T-helper 2 cell (primary cell): ENCODE measurements around the gene HOXD1.
A peak's percentile ranks its signal among the peaks of the same experiment; 100 is the strongest.

Experiments
- DNase-seq, 5 experiments: peaks; one replicate each; pipeline versions ENCODE4 v3.0.0 to v3.0.0-alpha.2; 2012 to 2022
- total RNA-seq, 2 donors: gene quantifications; one replicate each; lab custom pipeline; 2026; lab: John Stamatoyannopoulos, UW

HOXD1 gene
- total RNA-seq, result 0 reads per million in 2 donors

DNA sequence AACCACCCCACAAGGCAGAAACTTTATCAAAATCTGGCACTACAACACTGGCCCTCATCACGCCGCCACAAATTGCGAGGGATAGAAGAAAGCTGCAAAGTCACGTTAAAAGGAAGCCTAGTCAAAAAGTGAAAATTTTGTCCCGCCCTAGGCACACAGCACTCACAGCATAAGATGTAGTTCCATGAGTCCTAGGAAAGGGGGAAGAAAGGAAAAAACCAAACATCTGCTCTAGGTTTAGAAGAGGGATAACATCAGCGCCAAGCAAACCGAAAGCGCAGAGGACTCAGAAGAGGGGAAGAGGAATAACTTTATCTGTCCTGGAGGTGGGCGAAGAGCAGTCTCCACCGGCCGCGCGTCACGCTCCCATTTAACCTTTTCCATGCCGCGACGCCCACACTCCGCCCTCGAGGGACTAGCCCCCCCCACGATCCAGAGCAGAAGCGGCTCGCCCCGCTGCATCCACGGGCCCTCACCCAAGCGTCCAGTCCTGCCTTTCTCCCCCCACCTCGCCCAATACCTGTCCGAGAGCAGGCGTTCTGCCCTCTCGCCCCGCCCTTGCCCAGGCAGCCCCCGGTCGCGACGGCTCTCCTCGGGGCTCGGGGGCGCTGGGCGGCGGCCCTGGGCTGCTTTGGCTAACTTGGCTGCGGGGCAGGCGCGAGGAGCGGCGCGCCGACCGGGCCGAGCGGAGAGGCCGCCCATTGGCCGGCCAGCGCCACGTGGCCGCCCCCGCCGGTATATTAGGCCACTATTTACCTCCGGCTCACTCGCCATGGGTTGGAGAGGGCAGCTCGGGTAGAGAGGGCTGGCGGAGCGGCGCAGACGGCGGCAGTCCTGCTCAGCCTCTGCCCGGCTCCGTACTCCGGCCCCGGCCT lies at the start of gene HOXD1:
HOXD1 (plus strand) TSS at position 770 of the 875 bp plus-strand sequence. CDS start 134 bp downstream, outside the sequence.
- no peak for DNase-seq

- no peak for DNase-seq
Measured at GRCh38 chr2:176138923-176139660, 49.4 kb upstream of the HOXD1 start.

GRCh38 chr2:176139661-176140512 lies 48.6 kb upstream of the HOXD1 start:
- DNase-seq, result no peak

DNA sequence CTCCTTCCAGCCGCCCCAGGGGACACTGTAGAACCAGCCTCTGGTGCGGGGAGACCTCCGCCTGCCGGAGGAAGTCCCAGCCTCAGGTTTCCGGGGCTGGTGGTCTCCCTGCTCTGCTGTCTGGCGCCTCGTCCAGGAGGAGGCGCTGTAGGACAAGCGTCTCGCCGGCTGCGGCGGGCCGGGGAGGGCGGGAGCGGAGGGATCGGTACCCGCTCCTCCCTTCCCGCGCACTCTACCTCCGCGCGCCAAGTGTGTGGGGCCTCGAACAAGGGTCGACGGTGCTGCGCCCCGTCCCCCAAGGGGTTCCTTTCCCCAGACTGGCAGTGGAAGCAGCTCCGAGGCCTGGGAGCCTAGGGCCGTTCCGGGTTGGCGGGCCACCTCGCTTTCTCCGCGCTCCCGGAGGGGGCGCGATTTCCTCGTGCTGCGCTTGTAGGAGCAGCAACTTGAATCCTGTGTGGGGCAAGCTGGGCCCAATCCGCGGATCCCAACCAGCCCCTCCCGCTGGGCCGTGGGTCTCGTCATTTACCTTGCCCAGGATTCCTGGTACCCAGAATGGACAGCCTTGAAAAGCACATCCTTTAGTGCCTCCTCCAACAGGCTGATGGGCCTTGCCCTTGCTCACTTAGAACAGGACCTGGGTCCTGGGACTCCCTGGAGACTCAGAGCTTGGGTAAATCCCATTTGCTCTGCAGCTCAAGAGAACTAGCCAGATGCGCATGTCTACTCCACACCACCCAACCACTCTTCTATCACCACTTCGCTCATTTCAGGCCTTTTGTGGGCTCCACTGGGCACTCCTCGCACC lies 47.8 kb upstream of the HOXD1 start:
- peak in 4 of 5 experiments; percentile 27 to 72 (median 51) for DNase-seq

DNA sequence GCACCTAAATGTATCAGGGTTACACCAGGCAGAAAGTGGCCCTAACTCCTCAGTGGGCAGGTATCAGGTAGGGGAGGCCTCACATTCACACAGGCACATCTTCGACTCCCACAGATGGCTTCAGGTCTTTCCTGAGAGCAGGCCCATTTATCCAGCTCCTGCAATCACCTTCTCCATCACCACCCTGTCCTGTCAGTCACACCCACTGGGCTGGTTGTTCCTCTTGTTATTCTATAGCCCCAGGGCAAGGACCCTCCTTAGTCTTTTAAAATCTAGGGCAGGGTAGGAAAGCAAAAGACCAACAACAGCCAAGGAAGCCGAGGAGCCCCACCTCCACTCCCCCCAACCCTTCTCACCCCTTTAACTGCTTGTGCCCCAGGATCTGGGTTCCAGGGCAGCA lies 46.2 kb upstream of the HOXD1 start:
- DNase-seq, result no peak

GRCh38 chr2:176145085-176145969 lies 43.1 kb upstream of the HOXD1 start:
- DNase-seq, result no peak

- DNase-seq, result no peak
Measured at GRCh38 chr2:176146101-176146500, 42.4 kb upstream of the HOXD1 start.

- no peak for DNase-seq
Measured at GRCh38 chr2:176146645-176147044, 41.8 kb upstream of the HOXD1 start.

DNA sequence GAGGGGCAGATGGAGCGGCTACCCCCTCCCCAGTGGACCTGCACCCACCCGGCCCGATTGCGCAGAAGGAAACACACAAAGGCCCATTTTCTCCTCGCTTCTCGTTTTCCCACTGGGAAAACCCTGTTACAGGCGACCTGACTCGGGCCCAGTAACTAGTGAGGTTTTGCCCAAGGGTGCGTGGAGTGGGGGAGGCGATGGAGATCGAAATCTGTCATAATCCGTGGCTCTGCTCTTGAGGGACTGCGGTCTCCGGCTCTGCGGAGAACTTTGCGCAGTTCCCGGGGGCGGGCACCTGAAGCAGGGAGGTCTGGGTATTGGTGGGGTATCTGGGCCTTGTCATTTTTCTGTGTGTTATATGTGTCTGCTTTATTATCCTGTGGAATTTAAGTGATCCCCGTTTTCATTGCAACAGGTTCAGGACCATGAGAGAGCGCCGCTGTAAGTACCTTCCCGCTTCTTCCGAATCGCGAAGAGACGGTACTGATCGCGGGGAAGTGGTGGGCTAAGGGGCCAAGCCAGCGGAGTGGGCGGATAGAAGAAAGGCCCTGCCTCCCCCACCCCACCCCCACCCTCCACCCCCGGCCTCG lies 41.2 kb upstream of the HOXD1 start:
- no peak for DNase-seq

- DNase-seq, result no peak
Measured at GRCh38 chr2:176147800-176148496, 40.5 kb upstream of the HOXD1 start.

DNA sequence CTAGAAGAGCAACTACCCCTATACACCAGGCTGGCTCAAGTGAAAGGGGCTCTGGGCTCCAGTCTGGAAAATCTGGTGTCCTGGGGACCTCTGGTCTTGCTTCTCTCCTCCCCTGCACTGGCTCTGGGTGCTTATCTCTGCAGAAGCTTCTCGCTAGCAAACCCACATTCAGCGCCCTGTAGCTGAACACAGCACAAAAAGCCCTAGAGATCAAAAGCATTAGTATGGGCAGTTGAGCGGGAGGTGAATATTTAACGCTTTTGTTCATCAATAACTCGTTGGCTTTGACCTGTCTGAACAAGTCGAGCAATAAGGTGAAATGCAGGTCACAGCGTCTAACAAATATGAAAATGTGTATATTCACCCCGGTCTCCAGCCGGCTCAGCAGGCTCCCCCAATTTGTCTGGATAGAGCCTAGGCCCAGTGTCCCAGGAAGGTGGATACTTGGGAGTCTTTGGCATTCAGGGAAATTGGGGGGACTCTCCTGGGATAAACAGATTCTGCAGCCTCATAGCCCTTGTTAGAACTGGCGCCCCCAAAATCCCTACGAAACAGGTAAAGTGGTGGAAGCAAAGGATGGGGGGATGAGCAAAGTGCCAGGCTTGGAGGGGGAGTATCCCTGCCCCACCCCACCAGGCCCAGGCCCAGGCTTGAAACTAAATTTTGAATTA lies 39.6 kb upstream of the HOXD1 start:
- DNase-seq, result no peak

GRCh38 chr2:176149481-176149938 lies 39.0 kb upstream of the HOXD1 start:
- DNase-seq, result no peak

DNA sequence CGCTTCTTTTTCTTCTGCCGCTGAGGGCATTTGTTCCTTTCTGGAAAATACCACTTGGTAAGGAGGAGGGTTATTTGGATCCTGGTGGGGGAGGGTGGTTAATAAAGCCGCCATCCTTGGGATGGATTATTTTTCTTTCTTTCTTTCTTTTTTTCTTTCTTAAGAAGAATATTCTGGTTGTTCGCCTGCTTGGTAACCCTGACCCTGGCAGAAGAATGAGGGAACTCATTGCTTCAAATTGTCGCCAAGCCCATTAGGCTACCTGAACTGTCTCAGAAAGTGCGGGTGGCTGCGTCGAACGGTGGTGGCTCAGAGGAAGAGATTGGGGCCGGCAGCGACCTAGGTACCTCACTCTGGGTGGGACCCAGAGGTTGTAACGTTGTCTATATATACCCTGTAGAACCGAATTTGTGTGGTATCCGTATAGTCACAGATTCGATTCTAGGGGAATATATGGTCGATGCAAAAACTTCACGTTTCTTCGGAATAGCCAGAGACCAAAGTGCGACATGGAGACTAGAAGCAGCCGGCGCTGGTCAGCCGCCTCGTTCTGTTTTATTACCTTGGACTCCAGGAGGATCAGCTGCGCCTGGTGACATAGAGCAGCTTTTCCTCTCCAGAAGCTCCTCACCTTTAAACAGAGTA lies 38.4 kb upstream of the HOXD1 start:
- no peak for DNase-seq

DNA sequence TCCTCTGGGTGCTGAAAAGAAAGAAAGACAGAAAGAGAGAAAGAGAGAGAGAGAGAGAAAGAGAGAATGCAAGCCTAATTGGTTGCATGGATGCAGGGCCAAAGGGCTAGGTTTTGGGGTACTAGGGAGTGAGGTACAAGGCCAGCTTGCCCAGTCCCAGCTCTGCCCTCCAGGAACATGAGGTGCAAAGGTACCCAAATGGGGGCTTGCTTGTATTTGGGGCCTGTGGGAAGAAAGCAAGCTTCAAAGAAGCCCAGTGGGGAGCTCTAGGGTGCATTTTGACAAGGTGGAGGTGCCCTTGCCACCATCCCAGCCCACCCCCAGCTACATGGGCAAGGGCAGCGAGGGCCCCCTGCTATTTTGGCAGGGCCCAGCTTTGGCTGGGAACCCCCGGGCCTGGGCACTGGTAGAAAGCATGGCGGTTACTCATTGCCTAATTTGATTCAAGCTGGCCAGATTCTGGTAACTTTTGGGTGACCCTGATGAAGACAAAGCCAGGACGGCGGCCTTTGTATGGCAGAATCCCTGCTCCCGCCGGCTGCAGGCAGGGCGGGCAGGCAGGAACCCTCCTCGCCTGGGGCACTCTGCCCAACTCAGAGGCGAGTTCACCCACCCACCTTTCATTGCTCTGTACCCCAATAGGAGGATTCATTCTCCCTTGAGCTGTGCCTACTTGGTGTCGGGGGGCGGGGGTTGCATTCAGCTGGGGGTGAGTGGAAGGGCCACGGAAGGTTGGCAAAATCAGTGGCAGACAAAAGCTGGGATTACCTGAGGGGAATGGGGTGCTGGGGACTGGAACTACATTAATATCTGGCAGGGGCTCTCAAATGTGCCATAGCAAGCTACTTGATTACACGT lies 37.7 kb upstream of the HOXD1 start:
- no peak for DNase-seq

- DNase-seq, result no peak
Measured at GRCh38 chr2:176151442-176152287, 36.8 kb upstream of the HOXD1 start, which contains the start of gene HOXD4. HOXD4 (plus strand) TSS chr2:176151550; CDS start chr2:176151634, 84 bp downstream.
